ENCODE data around the gene MMP7.
A peak's percentile ranks its signal among the peaks of the same experiment; 100 is the strongest.

MMP7 gene

GRCh38 chr11:102527041-102527440, 3.5 kb downstream of the MMP7 start:
- DNase-seq (ENCODE audit: low read depth): no peak
- TF ChIP-seq CTCF (IDR thresholded peaks at IDR 0.05; ENCODE audit: insufficient read depth, low read depth, low read length, missing control alignments): no peak
- no peak overlapping the region for H3K4me3 ChIP-seq (ENCODE audit: low read depth, low read length)

GRCh38 chr11:102523887-102524286, 6.7 kb downstream of the MMP7 start:
- TF ChIP-seq CTCF (IDR thresholded peaks at IDR 0.05; ENCODE audit: insufficient read depth, low read depth, low read length, missing control alignments): no peak

GRCh38 chr11:102523189-102523570, 7.4 kb downstream of the MMP7 start:
- DNase-seq (ENCODE audit: low read depth): no peak
- TF ChIP-seq CTCF (IDR thresholded peaks at IDR 0.05; ENCODE audit: insufficient read depth, low read depth, low read length, missing control alignments): no peak

More at GRCh38 chr11:102523887-102524286, 6.7 kb downstream of the MMP7 start:
- H3K4me3 ChIP-seq (ENCODE audit: low read depth, low read length): no peak overlapping the region
- DNase-seq (ENCODE audit: low read depth): no peak

GRCh38 chr11:102522312-102523188, 8.0 kb downstream of the MMP7 start:
- TF ChIP-seq CTCF (IDR thresholded peaks at IDR 0.05; ENCODE audit: insufficient read depth, low read depth, low read length, missing control alignments): no peak
- no peak for DNase-seq (ENCODE audit: low read depth)
- H3K4me3 ChIP-seq (ENCODE audit: low read depth, low read length): no peak overlapping the region

More at GRCh38 chr11:102523189-102523570, 7.4 kb downstream of the MMP7 start:
- H3K4me3 ChIP-seq (ENCODE audit: low read depth, low read length): no peak overlapping the region

GRCh38 chr11:102521121-102521520, 9.4 kb downstream of the MMP7 start:
- no peak overlapping the region for H3K4me3 ChIP-seq (ENCODE audit: low read depth, low read length)
- DNase-seq (ENCODE audit: low read depth): peak; percentile 20
- no peak for TF ChIP-seq CTCF (IDR thresholded peaks at IDR 0.05; ENCODE audit: insufficient read depth, low read depth, low read length, missing control alignments)

- DNase-seq (ENCODE audit: low read depth): no peak
- H3K4me3 ChIP-seq (ENCODE audit: low read depth, low read length): no peak overlapping the region
- no peak for TF ChIP-seq CTCF (IDR thresholded peaks at IDR 0.05; ENCODE audit: insufficient read depth, low read depth, low read length, missing control alignments)
These were observed 10.0 kb downstream of the MMP7 start for GRCh38 chr11:102520514-102520913.

Data from GM12865 (cell line).